Activated T-cell treated with anti-CD3 and anti-CD28 coated beads for 48 hours (primary cell): ENCODE data around the gene MARK3.

Experiments used
- DNase-seq: peaks from one replicate; pipeline ENCODE4 v3.0.0-alpha.2; 2020; ENCODE audit warnings: low read depth

The MARK3 gene

GRCh38 chr14:103367995-103368394, 17.2 kb upstream of the MARK3 start:
- DNase-seq = no peak

DNA sequence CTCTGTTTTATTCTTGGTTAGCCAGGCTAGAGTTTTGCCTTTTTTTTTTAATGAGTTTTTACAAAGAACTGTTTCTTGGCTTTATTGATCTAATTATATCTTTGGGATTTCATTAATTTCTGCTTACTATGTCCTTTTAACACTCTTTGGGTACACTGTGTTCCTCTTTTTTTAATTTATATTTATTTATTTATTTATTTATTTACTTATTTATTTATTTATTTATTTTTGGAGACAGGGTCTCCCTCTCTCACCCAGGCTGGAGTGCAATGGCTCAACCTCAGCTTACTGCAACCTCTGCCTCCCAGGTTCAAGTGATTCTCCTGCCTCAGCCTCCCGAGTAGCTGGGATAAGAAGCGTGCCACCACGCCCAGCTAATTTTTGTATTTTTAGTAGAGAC, 15.1 kb upstream of the MARK3 start:
- no peak for DNase-seq

GRCh38 chr14:103372017-103372416, 13.2 kb upstream of the MARK3 start:
- DNase-seq = no peak

DNA sequence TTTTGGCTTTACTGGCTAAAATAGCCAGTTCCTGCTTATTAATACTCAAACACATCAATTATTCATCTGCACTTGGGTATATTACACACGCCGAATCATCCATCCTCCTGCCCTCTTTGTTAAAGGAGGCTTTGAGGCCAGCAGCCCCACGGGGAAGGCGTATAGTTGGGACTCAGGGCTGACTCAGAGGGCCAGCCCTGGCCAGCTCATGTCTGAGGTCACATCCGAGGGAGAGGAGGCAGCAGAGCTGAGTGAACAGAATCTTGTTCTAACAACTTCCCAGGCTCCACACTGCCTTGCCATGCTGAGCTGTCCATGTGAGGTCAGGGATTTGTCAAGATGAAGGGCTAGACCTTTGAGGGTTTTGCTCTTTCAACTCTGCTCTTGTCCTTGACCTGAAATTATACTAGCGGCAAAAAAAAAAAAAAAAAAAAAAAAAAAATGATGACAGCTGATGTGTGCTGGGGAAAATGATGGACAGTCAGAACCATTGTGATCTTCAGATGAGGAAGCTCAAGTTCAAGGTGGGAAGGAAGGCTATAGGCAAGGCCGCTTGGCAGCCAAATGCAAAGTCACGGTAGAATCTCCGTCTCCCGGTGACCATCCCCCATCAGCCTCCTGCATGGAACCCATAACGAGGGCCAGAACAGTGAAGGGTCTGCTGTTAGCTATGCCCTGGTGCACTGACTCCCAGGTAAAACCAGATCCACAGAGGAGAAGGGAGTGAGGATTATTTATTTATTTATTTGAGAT, 12.5 kb upstream of the MARK3 start:
- DNase-seq = peak; percentile 39

- no peak for DNase-seq
These were observed 11.1 kb upstream of the MARK3 start for GRCh38 chr14:103374121-103374520.

DNA sequence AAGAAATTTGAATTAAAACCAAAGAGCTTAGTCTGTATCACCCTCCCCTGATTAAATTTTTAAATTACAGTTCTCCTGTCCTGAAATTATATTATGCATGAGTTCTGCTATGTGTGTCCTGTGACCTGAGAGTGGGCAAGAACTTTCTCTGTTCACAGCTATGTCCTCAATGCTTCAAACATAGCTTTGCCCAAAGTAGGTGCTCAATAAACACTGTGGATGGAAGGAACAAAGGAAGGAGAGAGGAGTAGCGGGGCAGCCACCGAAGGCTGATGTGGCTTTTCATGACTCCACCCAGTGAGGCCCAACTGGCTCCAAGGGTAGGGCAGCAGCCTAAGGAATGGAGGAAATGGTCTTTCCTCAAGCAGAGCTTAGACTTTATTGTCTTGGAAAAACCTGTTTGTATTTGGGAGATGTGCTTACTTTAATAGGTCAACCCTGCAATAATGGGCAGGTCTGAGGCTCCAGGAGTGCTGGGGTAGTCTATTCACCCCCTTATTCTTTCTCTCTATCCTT, 7.6 kb upstream of the MARK3 start:
- no peak for DNase-seq

- no peak for DNase-seq
These were observed 7.0 kb upstream of the MARK3 start for GRCh38 chr14:103378038-103378854.

DNA sequence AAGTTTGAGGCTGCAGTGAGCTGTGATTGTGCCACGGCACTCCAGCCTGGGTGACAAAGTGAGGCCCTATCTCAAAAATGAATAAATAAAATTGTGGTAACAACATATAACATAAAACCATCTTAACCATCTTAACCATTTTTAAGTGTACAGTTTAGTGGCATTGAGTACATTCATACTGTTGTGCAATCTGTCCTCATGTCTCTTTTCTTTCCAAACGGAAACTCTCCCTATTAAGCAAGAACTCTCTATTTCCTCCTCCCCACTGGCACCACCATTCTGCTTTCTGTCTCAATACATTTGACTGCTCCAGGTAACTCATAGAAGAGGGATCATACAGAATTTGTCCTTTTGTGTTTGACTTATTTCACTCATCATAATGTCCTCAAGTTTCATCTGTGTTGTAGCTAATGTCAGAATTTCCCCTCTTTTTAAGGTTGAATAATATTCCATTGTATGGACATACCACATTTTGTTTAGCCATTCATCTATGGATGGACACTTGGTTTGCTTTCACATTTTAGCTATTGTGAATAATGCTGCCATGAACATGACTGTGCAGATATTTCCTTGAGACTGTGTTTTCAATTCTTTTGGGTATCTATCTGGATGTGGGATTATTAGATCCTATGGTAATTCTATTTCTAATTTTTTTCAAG, 4.4 kb upstream of the MARK3 start:
- no peak for DNase-seq

GRCh38 chr14:103382376-103382775, 2.8 kb upstream of the MARK3 start:
- DNase-seq = no peak

DNA sequence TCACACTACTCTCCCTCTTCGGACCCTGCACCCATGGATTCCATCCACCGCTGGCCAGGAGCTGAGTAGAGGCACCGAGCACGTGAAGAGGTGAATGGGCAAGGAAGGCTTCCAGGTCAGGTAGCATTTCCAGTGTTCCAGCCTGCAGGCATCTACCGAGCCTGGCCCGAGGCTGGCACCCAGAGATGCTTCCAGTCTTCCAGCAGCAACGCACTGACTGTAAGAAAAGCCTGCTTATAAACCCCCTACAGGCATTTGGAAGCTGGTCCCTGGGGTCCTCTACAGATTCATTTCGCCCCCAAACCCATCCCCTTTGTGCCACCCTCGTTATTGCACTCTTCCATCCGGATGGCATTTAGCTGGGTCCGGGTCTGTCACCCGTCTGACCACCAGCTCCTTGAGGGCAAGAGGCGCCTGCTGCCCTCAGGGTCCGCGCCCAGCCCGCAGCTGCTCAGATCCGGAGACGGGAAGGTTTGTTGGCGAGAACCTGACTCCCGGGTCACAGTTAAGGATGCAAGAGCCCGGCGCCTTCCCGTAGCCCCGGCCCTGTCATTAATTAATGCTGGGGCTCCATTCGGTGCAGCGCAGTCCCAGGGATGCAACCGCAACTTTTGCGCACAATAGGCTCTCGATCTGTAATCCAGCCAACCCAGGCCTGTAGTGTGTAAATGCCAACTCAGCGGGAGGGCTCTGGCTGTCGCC, 614 bp upstream of the MARK3 start:
- DNase-seq = no peak

DNA sequence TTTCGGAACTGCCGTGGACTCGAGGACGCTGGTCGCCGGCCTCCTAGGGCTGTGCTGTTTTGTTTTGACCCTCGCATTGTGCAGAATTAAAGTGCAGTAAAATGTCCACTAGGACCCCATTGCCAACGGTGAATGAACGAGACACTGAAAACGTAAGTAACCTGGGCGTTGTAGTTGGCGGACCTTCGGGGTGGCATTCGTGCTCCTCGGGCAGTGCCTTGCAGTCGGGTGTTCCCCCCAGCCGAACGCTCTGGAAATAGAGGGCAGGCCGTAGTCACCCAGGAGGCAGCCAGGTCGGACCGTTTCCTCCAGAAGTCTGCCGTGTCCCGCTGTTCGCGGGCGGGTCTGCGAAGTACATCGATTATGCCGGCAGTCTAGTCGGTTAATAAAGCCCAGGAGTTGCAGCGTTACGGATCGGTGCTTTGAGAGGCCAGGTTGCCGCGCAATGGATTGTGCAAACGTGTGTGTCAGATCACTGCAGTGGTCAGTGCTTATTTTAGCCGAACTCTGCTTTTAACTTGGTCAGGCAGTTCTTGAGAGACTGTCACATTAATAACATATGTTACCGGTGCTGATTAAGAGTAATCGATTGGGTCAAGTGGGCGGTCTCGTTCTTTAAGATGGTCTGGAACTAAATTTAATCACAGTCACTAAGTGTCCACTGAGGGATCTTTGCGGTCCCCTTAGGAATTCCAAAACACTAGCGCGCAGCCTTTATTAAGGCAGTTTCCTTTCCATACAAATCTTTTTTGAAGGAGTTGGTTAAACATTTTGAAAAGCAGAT, 906 bp downstream of the MARK3 start:
- peak; percentile 11 for DNase-seq

GRCh38 chr14:103386713-103387329, 1.6 kb downstream of the MARK3 start:
- no peak for DNase-seq

DNA sequence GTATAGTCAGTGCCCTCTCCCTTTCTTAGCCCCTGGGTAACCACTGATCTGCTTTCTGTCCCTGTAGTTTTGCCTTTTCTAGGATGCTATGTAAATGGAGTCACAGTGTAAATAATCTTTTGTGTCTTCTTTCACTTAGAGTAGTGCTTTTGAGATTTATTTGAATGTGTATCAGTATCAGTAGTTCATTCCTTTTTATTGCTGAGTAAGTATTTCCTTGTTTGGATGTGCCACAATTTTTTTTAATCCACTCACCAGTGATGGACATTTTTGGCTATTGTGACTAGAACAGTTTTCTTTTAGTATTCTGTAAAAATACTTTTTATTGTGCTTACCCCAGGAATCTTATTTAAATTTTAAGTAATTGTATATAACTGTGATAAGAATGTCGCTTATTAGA, 3.4 kb downstream of the MARK3 start:
- DNase-seq = no peak

DNA sequence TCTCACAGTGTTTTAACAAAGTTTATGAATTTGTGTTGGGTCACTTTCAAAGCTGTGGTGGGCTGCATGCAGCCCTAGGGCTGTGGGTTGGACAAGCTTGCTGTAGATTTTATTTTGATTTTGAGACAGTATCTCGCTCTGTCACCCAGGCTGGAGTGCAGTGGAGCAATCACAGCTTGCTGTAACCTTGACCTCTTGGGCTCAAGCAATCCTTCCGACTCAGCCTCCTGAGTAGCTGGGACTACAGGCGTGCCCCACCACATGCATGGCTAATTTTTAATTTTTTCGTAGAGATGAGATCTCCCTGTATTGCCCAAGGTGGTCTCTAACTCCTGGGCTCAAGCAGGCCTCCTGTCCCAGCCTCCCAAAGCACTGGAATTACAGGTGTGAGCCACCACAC, 5.4 kb downstream of the MARK3 start:
- DNase-seq = no peak

GRCh38 chr14:103391048-103391447, 5.8 kb downstream of the MARK3 start:
- DNase-seq = no peak

GRCh38 chr14:103392106-103392505, 6.9 kb downstream of the MARK3 start:
- DNase-seq = no peak

DNA sequence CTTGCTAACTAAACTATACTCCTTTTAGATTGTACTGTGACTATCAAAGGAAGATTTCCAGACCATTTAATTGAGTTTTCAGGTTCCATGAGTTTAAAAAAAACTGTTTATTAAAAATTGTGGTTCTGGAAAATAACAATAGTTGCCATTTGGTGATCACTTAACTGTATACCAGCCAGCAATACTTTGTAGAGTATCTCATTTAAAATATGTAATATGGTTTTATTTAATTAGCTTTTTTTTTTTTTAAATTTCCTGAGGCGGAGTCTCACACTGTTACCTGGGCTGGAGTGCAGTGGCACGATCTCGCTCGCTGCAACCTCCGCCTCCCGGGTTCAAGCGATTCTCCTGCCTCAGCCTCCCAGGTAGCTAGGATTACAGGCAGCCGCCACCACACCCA, 7.4 kb downstream of the MARK3 start:
- no peak for DNase-seq

GRCh38 chr14:103393070-103393469, 7.9 kb downstream of the MARK3 start:
- no peak for DNase-seq

GRCh38 chr14:103393676-103394626, 8.7 kb downstream of the MARK3 start:
- no peak for DNase-seq

DNA sequence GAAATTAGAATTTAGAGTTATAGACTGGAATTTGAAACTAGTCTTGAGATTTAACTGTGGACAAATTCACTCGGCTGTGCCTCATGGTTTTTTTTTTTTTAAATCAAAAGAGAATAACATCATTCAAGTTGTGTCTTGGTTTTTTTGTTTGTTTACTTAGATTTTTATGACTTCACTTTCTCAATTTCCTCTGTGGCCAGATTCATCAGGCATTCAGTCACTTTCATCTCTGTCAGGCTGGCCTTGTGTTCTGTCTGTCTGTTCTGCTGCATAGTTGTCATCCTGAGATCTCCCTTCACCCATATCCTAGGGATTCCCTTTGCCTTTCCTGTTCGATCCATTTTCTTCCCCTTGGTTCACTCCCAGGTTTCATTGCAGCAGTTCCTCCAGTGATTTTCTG, 10.0 kb downstream of the MARK3 start:
- no peak for DNase-seq
